Body of pancreas (tissue), 4 donors: ENCODE results near the gene C12orf75.

Source experiments
- CTCF ChIP-seq, 7 experiments: fragments of 450-650 bp in 4 of 7; fragments of 200-600 bp in 3 of 7; sonication (generic) in 3 of 7; IDR thresholded peaks; one replicate each; pipeline ENCODE4 v1.5.1; 2016 to 2019; ENCODE audit warnings: antibody characterized with exemption in 7 of 7
- POLR2A ChIP-seq, 3 donors: fragments of 450-650 bp; IDR thresholded peaks; one replicate each; pipeline ENCODE4 v1.6.1; 2016; ENCODE audit warnings: antibody characterized with exemption in 3 of 3, mild to moderate bottlenecking in 2 of 3

DNA sequence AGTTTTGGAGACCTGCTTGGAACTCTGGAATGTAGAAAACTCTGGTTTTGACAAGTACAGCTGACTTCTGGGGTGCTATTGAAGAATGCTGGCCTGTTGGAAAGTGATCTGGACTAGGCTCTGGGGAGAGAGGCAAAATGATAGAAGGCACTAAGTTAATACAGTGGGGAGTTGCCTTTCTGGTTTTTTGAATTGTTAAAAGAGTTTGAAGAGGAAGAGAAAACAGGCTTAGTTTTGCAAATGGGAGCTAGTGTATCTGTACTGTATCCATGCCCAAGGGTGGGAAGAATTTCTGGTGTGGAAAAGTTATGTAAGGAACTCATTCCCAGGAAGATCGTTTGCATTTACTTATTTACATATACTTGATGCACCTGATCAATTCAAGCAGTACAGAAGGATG lies 43.8 kb downstream of the C12orf75 start:
- no peak for TF ChIP-seq CTCF (IDR thresholded peaks at IDR 0.05)
- no peak for TF ChIP-seq POLR2A (IDR thresholded peaks at IDR 0.05)
